Measurements from ENCODE around the gene FBXO28.

DNA sequence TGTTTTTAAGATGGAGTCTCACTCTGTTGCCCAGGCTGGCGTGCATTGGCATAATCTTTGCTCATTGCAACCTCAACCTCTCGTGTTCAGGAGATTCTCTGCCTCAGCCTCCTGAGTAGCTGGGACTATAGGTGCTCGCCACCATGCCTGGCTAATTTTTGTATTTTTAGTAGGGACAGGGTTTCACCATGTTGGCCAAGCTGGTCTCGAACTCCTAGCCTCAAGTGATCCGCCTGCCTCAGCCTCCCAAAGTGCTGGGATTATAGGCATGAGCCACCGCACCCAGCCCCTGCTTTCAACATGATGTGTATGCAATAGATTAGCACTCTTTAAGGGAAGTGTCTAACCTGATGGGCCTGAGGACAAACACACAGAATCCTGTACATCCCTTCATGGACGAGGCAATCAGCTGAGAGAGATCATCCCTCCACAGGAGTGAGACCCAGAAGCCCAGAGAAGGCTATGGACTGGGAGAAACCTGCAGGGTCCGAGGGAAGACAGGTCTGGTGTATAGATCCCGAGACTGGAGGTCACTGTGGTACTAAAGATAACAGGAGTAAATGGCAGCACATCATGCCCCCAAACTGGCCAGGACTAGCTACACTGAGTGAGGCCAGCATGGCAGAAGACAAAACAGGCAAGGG, 63.6 kb downstream of the FBXO28 start:
- TF ChIP-seq, protein P1, sequence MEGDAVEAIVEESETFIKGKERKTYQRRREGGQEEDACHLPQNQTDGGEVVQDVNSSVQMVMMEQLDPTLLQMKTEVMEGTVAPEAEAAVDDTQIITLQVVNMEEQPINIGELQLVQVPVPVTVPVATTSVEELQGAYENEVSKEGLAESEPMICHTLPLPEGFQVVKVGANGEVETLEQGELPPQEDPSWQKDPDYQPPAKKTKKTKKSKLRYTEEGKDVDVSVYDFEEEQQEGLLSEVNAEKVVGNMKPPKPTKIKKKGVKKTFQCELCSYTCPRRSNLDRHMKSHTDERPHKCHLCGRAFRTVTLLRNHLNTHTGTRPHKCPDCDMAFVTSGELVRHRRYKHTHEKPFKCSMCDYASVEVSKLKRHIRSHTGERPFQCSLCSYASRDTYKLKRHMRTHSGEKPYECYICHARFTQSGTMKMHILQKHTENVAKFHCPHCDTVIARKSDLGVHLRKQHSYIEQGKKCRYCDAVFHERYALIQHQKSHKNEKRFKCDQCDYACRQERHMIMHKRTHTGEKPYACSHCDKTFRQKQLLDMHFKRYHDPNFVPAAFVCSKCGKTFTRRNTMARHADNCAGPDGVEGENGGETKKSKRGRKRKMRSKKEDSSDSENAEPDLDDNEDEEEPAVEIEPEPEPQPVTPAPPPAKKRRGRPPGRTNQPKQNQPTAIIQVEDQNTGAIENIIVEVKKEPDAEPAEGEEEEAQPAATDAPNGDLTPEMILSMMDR (IDR thresholded peaks at IDR 0.05) = no peak
- TF ChIP-seq POLR2AphosphoS5 (IDR thresholded peaks at IDR 0.05) = no peak

Measured in stomach (tissue), 4 donors.